Spleen (tissue), 11 donors: Measurements from ENCODE around the gene PLA2G15. TPM values are rescaled to one million over a fixed set of nuclear protein-coding genes. Genes with fewer than 3 reads are reported as not detected.

Experiments
- DNase-seq: peaks from one replicate; pipeline ENCODE4 v3.0.0-alpha.2; 2020
- H3K27ac ChIP-seq, 8 donors: fragments of 200-600 bp; sonication (generic) in 7 of 8; 1 replicate in 4 of 8; 2 replicates in 4 of 8; pipeline versions ENCODE4 v1.5.0 to v1.8.0; 2016 to 2021; ENCODE audit warnings: inconsistent platforms in 4 of 8, mild to moderate bottlenecking in 4 of 8, moderate library complexity in 1 of 8
- H3K27me3 ChIP-seq, 7 donors: fragments of 200-600 bp; sonication (generic) in 6 of 7; replicated peaks in 1 of 7; 1 replicate in 4 of 7; 2 replicates in 3 of 7; pipeline versions ENCODE4 v1.5.0 to v1.8.0; 2016 to 2021; ENCODE audit warnings: inconsistent platforms in 3 of 7, mild to moderate bottlenecking in 1 of 7
- H3K36me3 ChIP-seq, 6 donors: fragments of 200-600 bp; sonication (generic) in 5 of 6; 1 replicate in 4 of 6; 2 replicates in 2 of 6; pipeline versions ENCODE4 v1.5.0 to v1.8.0; 2016 to 2021; ENCODE audit warnings: inconsistent platforms in 2 of 6
- H3K4me1 ChIP-seq, 6 donors: fragments of 200-600 bp; sonication (generic) in 5 of 6; 1 replicate in 3 of 6; 2 replicates in 3 of 6; pipeline versions ENCODE4 v1.5.0 to v1.8.0; 2016 to 2021; ENCODE audit warnings: inconsistent platforms in 3 of 6
- H3K4me3 ChIP-seq, 8 donors: fragments of 200-600 bp; sonication (generic) in 7 of 8; 1 replicate in 4 of 8; 2 replicates in 4 of 8; pipeline versions ENCODE4 v1.5.0 to v1.8.0; 2016 to 2021; ENCODE audit warnings: inconsistent platforms in 4 of 8, mild to moderate bottlenecking in 4 of 8, moderate library complexity in 2 of 8
- H3K9me3 ChIP-seq, 8 donors: fragments of 200-600 bp; sonication (generic) in 7 of 8; 1 replicate in 4 of 8; 2 replicates in 4 of 8; pipeline versions ENCODE4 v1.5.0 to v1.8.0; 2016 to 2021; ENCODE audit warnings: inconsistent platforms in 4 of 8
- CTCF ChIP-seq, 11 experiments: fragments of 200-600 bp in 7 of 11; fragments of 450-650 bp in 4 of 11; sonication (generic) in 4 of 11; IDR thresholded peaks in 8 of 11; conservative IDR thresholded peaks in 3 of 11; 1 replicate in 7 of 11; 2 replicates in 4 of 11; pipeline versions ENCODE4 v1.4.0 to v1.8.0; 2016 to 2021; ENCODE audit warnings: antibody characterized with exemption in 11 of 11, inconsistent platforms in 4 of 11, mild to moderate bottlenecking in 1 of 11
- POLR2A ChIP-seq, 3 donors: fragments of 450-650 bp; IDR thresholded peaks; one replicate each; pipeline ENCODE4 v1.5.1; 2017; ENCODE audit warnings: antibody characterized with exemption in 3 of 3, mild to moderate bottlenecking in 1 of 3
- POLR2AphosphoS5 ChIP-seq, 3 donors: sonication (generic); formaldehyde crosslinking; IDR thresholded peaks; one replicate each; pipeline ENCODE4 v1.5.1; 2017; ENCODE audit warnings: antibody characterized with exemption in 3 of 3
- WGBS, 5 donors: extraction: QIAGEN DNeasy Blood & Tissue Kit in 3 of 5; methylation state at CpG; one replicate each; pipeline versions ENCODE4 v1.1.5 to v1.1.7; 2013 to 2018; 5-methylcytosine and 5-hydroxymethylcytosine counted together
- intact Hi-C: fragments of 100-400 bp; cut with DNase I; formaldehyde crosslinking; loops from one replicate; pipeline ENCODE4 v1.15.0; 2023; ENCODE audit warnings: low total_unique reads
- polyA plus RNA-seq, 3 donors: library from polyadenylated mRNA; stranded (reverse); fragments of 200-250 nt; gene quantifications; one replicate each; pipeline ENCODE4 v1.2.1, GENCODE V29; 2013
- total RNA-seq, 7 donors: library from RNA; depleted of rRNA in 3 of 7; stranded (reverse); fragments of >200 nt in 3 of 7; fragmentation: NEBNext Ultra II Directional in 4 of 7; extraction: Animal tissue kit (Norgen Biotek cat#: 25700) in 4 of 7; gene quantifications; one replicate each; pipeline versions ENCODE4 v1.1.0 to v1.2.1, GENCODE V29; 2016 to 2021
- donor health status: healthy with polysubstance abuse.
- donor health status: DM: no; HTN: no; CAD: no; lungs with moderate emphysema.
- donor health status: DM: no; HTN: no; CAD: no.
- donor health status: Bipolar disorder and iron deficiency.
- donor health status: healthy.
- donor health status: DM: no; HTN: no; CAD: no.
- donor health status: DM: yes; HTN: yes; CAD: no.

Gene PLA2G15
- total and polyA plus RNA-seq, 10 donors, result 6.3 to 40.4 (median 28.3) TPM

- no peaks in the 10 kb centered on the region for H3K36me3 ChIP-seq
- no peak overlapping the region for H3K27ac ChIP-seq
- H3K9me3 ChIP-seq, result no peaks in the 10 kb centered on the region
- TF ChIP-seq POLR2AphosphoS5 (IDR thresholded peaks at IDR 0.05) (no peak), POLR2A (IDR thresholded peaks at IDR 0.05) (no peak), CTCF (IDR thresholded peaks at IDR 0.05 in 8 of 11, conservative IDR thresholded peaks at IDR 0.05 in 3 of 11) (no peak)
- H3K27me3 ChIP-seq, result peaks cover 0 to 2% (median 0%) of the 10 kb centered on the region in 7 donors
- 87 to 94% (median 91%) methylated on average over 7 of the region's 7 CpGs for WGBS, 5 donors
- peaks cover 26 to 62% (median 54%) of the 10 kb centered on the region in 6 donors for H3K4me1 ChIP-seq
- intact Hi-C loops, result no loop called here
- DNase-seq, result no peak
- no peak overlapping the region for H3K4me3 ChIP-seq
Observed at GRCh38 chr16:68242085-68242484, 3.1 kb upstream of the PLA2G15 start.

GRCh38 chr16:68242926-68243858, 2.0 kb upstream of the PLA2G15 start:
- no peaks in the 10 kb centered on the region for H3K9me3 ChIP-seq
- H3K36me3 ChIP-seq, result no peaks in the 10 kb centered on the region
- no peaks in the 10 kb centered on the region for H3K27me3 ChIP-seq
- DNase-seq, result peak; percentile 71
- intact Hi-C loops, result no loop called here
- no peak overlapping the region for H3K27ac ChIP-seq
- 79 to 87% (median 84%) methylated on average over 8 to 9 of the region's 9 CpGs for WGBS, 5 donors
- no peak overlapping the region for H3K4me3 ChIP-seq
- TF ChIP-seq CTCF (IDR thresholded peaks at IDR 0.05 in 8 of 11, conservative IDR thresholded peaks at IDR 0.05 in 3 of 11) (no peak), POLR2A (IDR thresholded peaks at IDR 0.05) (no peak), POLR2AphosphoS5 (IDR thresholded peaks at IDR 0.05) (no peak)
- H3K4me1 ChIP-seq, result peaks cover 25 to 64% (median 54%) of the 10 kb centered on the region in 6 donors

GRCh38 chr16:68244481-68244902, 681 bp upstream of the PLA2G15 start:
- Histone ChIP-seq H3K27me3 (no peaks in the 10 kb centered on the region), H3K9me3 (no peaks in the 10 kb centered on the region), H3K36me3 (peaks cover 0 to 11% (median 0%) of the 10 kb centered on the region in 6 donors), H3K4me1 (peaks cover 22 to 63% (median 44%) of the 10 kb centered on the region in 6 donors), H3K27ac (peak overlapping the region in 6 of 8 donors; percentile 48 to 87 (median 76)), H3K4me3 (peak overlapping the region; percentile 81 to 99 (median 93))
- WGBS, 5 donors, result 8 to 13% (median 9%) methylated on average over 12 to 20 of the region's 20 CpGs
- TF ChIP-seq POLR2A (IDR thresholded peaks at IDR 0.05), result no peak
- no peak for TF ChIP-seq POLR2AphosphoS5 (IDR thresholded peaks at IDR 0.05)
- TF ChIP-seq CTCF (IDR thresholded peaks at IDR 0.05 in 8 of 11, conservative IDR thresholded peaks at IDR 0.05 in 3 of 11), result no peak
- intact Hi-C loops, result no loop called here
- peak; percentile 83 for DNase-seq

- peak overlapping the region; percentile 81 to 99 (median 93) for H3K4me3 ChIP-seq
- no peaks in the 10 kb centered on the region for H3K9me3 ChIP-seq
- H3K27ac ChIP-seq, result peak overlapping the region in 4 of 8 donors; percentile 68 to 87 (median 81)
- peak; percentile 73 for DNase-seq
- H3K27me3 ChIP-seq, result no peaks in the 10 kb centered on the region
- H3K4me1 ChIP-seq, result peaks cover 13 to 60% (median 33%) of the 10 kb centered on the region in 6 donors
- intact Hi-C loops, result no loop called here
- no peak for TF ChIP-seq POLR2A (IDR thresholded peaks at IDR 0.05)
- WGBS, 5 donors, result 85 to 89% (median 86%) methylated on average over 7 of the region's 7 CpGs
- H3K36me3 ChIP-seq, result peaks cover 0 to 28% (median 8%) of the 10 kb centered on the region in 6 donors
Observed at GRCh38 chr16:68246121-68246520, 948 bp downstream of the PLA2G15 start.
